Measurements from ENCODE around the gene LAG3. TPM values are rescaled to one million over a fixed set of nuclear protein-coding genes. Genes with fewer than 3 reads are reported as not detected.

The LAG3 gene
- total and polyA plus RNA-seq, 4 donors: 0.82 to 1.7 (median 1.4) TPM

- DNase-seq: no peak
- WGBS, 2 donors: 29 to 61% methylated on average over 13 of the region's 13 CpGs
Measured at GRCh38 chr12:6791931-6792520, 19.7 kb downstream of the LAG3 start.

GRCh38 chr12:6792522-6793201, 20.3 kb downstream of the LAG3 start:
- H3K4me1 ChIP-seq (ENCODE audit: control insufficient read depth in 5 of 5, insufficient read depth in 5 of 5, low read length in 5 of 5): peaks cover 0 to 34% (median 16%) of the 10 kb centered on the region in 5 donors
- ATAC-seq (ENCODE audit: insufficient read depth, low FRiP score) (no peak), DNase-seq (peak; percentile 81 to 85 (median 81))
- H3K4me3 ChIP-seq: no peak overlapping the region
- WGBS, 2 donors: 15 to 17% methylated on average over 12 of the region's 12 CpGs
- no peaks in the 10 kb centered on the region for H3K9me3 ChIP-seq (ENCODE audit: control insufficient read depth in 4 of 4, insufficient read depth in 3 of 4, low read length in 3 of 4)
- H3K9ac ChIP-seq (ENCODE audit: insufficient read depth in 1 of 2, low read length in 2 of 2): peak overlapping the region; percentile 49 to 61
- H3K27ac ChIP-seq (ENCODE audit: low read depth in 1 of 2, low read length in 1 of 2): peak overlapping the region in 1 of 2 donors; percentile 80
- TF ChIP-seq CTCF (IDR thresholded peaks at IDR 0.05; ENCODE audit: control extremely low read depth, extremely low read depth): no peak
- H3K36me3 ChIP-seq (ENCODE audit: control insufficient read depth in 4 of 4, insufficient read depth in 4 of 4, low read length in 4 of 4): peaks cover 0 to 18% (median 6%) of the 10 kb centered on the region in 4 donors
- H3K27me3 ChIP-seq (ENCODE audit: control insufficient read depth in 3 of 3, insufficient read depth in 3 of 3, low read length in 2 of 3): no peaks in the 10 kb centered on the region

More at GRCh38 chr12:6791931-6792520, 19.7 kb downstream of the LAG3 start:
- no peaks in the 10 kb centered on the region for H3K9me3 ChIP-seq (ENCODE audit: control insufficient read depth in 4 of 4, insufficient read depth in 3 of 4, low read length in 3 of 4)
- H3K9ac ChIP-seq (ENCODE audit: insufficient read depth in 1 of 2, low read length in 2 of 2): peak overlapping the region; percentile 49 to 61
- no peak for TF ChIP-seq CTCF (IDR thresholded peaks at IDR 0.05; ENCODE audit: control extremely low read depth, extremely low read depth)
- no peaks in the 10 kb centered on the region for H3K27me3 ChIP-seq (ENCODE audit: control insufficient read depth in 3 of 3, insufficient read depth in 3 of 3, low read length in 2 of 3)
- peak overlapping the region; percentile 18 for H3K4me3 ChIP-seq
- peak overlapping the region in 1 of 2 donors; percentile 80 for H3K27ac ChIP-seq (ENCODE audit: low read depth in 1 of 2, low read length in 1 of 2)
- H3K36me3 ChIP-seq (ENCODE audit: control insufficient read depth in 4 of 4, insufficient read depth in 4 of 4, low read length in 4 of 4): peaks cover 0 to 18% (median 6%) of the 10 kb centered on the region in 4 donors
- ATAC-seq (ENCODE audit: insufficient read depth, low FRiP score): no peak
- H3K4me1 ChIP-seq (ENCODE audit: control insufficient read depth in 5 of 5, insufficient read depth in 5 of 5, low read length in 5 of 5): peaks cover 0 to 36% (median 16%) of the 10 kb centered on the region in 5 donors

GRCh38 chr12:6795088-6795487, 22.8 kb downstream of the LAG3 start:
- 85 to 95% methylated on average over 2 of the region's 2 CpGs for WGBS, 2 donors
- H3K27ac ChIP-seq (ENCODE audit: low read depth in 1 of 2, low read length in 1 of 2): no peak overlapping the region
- no peaks in the 10 kb centered on the region for H3K27me3 ChIP-seq (ENCODE audit: control insufficient read depth in 3 of 3, insufficient read depth in 3 of 3, low read length in 2 of 3)
- ATAC-seq (ENCODE audit: insufficient read depth, low FRiP score) (no peak), DNase-seq (no peak)
- peaks cover 0 to 23% (median 9%) of the 10 kb centered on the region in 4 donors for H3K36me3 ChIP-seq (ENCODE audit: control insufficient read depth in 4 of 4, insufficient read depth in 4 of 4, low read length in 4 of 4)
- peaks cover 0 to 28% (median 12%) of the 10 kb centered on the region in 5 donors for H3K4me1 ChIP-seq (ENCODE audit: control insufficient read depth in 5 of 5, insufficient read depth in 5 of 5, low read length in 5 of 5)
- no peak for TF ChIP-seq CTCF (IDR thresholded peaks at IDR 0.05; ENCODE audit: control extremely low read depth, extremely low read depth)
- H3K4me3 ChIP-seq: no peak overlapping the region
- no peaks in the 10 kb centered on the region for H3K9me3 ChIP-seq (ENCODE audit: control insufficient read depth in 4 of 4, insufficient read depth in 3 of 4, low read length in 3 of 4)
- H3K9ac ChIP-seq (ENCODE audit: insufficient read depth in 1 of 2, low read length in 2 of 2): no peak overlapping the region
